OCI-LY3 (cell line): ENCODE measurements around the gene MRPL23.

Experiments
- CTCF ChIP-seq: fragments of 200-600, 300-600 bp; sonication (generic); IDR thresholded peaks from 2 replicates; pipeline ENCODE4 v1.5.1; 2014; ENCODE audit warnings: antibody characterized with exemption, low read length, low read depth
- EZH2phosphoT487 ChIP-seq: fragments of 200-600 bp; shearing (Covaris generic); IDR thresholded peaks from 2 replicates; pipeline ENCODE4 v1.6.1; 2018; ENCODE audit warnings: antibody characterized with exemption, mixed run types, low read depth

- TF ChIP-seq CTCF (no peak), EZH2phosphoT487 (no peak)
Observed at GRCh38 chr11:1939006-1939625, 8.0 kb upstream of the MRPL23 start.
